Body of pancreas (tissue), 4 donors: ENCODE results near the gene SUN5. TPM values are rescaled to one million over a fixed set of nuclear protein-coding genes. Genes with fewer than 3 reads are reported as not detected.

ENCODE experiments used
- ATAC-seq: fragments of 150-250 bp; one replicate; pipeline ENCODE4 v1.9.1; 2016
- DNase-seq, 4 donors: peaks; one replicate each; pipeline ENCODE4 v3.0.0-alpha.2; 2019
- H3K27ac ChIP-seq, 4 donors: fragments of 200-600 bp; sonication (generic); 1 replicate in 3 of 4; 2 replicates in 1 of 4; pipeline versions ENCODE4 v1.5.1 to v1.6.1; 2016 to 2019; ENCODE audit warnings: mild to moderate bottlenecking in 1 of 4, mixed read lengths in 1 of 4, moderate library complexity in 1 of 4
- H3K27me3 ChIP-seq, 2 donors: fragments of 200-600 bp; sonication (generic); one replicate each; pipeline ENCODE4 v1.6.0; 2016; ENCODE audit warnings: mild to moderate bottlenecking in 1 of 2
- H3K36me3 ChIP-seq, 2 donors: fragments of 200-600 bp; sonication (generic); replicated peaks in 1 of 2; 2 replicates each; pipeline ENCODE4 v1.5.1; 2016; ENCODE audit warnings: low read depth in 2 of 2; ENCODE audit not compliant: insufficient read depth in 1 of 2
- H3K4me1 ChIP-seq: fragments of 200-600 bp; sonication (generic); one replicate; pipeline ENCODE4 v1.6.0; 2016
- H3K4me3 ChIP-seq, 2 donors: fragments of 200-600 bp; sonication (generic); 1 replicate in 1 of 2; 2 replicates in 1 of 2; pipeline ENCODE4 v1.5.1; 2016 to 2019
- H3K9me3 ChIP-seq, 3 donors: fragments of 200-600 bp; sonication (generic); 1 replicate in 2 of 3; 2 replicates in 1 of 3; pipeline ENCODE4 v1.5.1; 2016
- CTCF ChIP-seq, 7 experiments: fragments of 450-650 bp in 4 of 7; fragments of 200-600 bp in 3 of 7; sonication (generic) in 3 of 7; IDR thresholded peaks; one replicate each; pipeline ENCODE4 v1.5.1; 2016 to 2019; ENCODE audit warnings: antibody characterized with exemption in 7 of 7
- POLR2A ChIP-seq, 3 donors: fragments of 450-650 bp; IDR thresholded peaks; one replicate each; pipeline ENCODE4 v1.6.1; 2016; ENCODE audit warnings: antibody characterized with exemption in 3 of 3, mild to moderate bottlenecking in 2 of 3
- WGBS, 2 donors: methylation state at CpG; one replicate each; pipeline ENCODE4 v1.1.5; 2017; 5-methylcytosine and 5-hydroxymethylcytosine counted together
- intact Hi-C: fragments of 100-400 bp; cut with DNase I; formaldehyde crosslinking; loops from one replicate; pipeline ENCODE4 v1.15.1; 2023
- total RNA-seq, 2 donors: library from RNA; depleted of rRNA; stranded (reverse); fragments of >200 nt; gene quantifications; one replicate each; pipeline ENCODE4 v1.1.0, GENCODE V29; 2016

The SUN5 gene
- total RNA-seq, 2 donors from 2014 or later, result not detected

GRCh38 chr20:33020278-33021161 lies 16.3 kb upstream of the SUN5 start:
- TF ChIP-seq POLR2A (IDR thresholded peaks at IDR 0.05) (no peak), CTCF (IDR thresholded peaks at IDR 0.05) (no peak)
- intact Hi-C loops, result no loop called here

DNA sequence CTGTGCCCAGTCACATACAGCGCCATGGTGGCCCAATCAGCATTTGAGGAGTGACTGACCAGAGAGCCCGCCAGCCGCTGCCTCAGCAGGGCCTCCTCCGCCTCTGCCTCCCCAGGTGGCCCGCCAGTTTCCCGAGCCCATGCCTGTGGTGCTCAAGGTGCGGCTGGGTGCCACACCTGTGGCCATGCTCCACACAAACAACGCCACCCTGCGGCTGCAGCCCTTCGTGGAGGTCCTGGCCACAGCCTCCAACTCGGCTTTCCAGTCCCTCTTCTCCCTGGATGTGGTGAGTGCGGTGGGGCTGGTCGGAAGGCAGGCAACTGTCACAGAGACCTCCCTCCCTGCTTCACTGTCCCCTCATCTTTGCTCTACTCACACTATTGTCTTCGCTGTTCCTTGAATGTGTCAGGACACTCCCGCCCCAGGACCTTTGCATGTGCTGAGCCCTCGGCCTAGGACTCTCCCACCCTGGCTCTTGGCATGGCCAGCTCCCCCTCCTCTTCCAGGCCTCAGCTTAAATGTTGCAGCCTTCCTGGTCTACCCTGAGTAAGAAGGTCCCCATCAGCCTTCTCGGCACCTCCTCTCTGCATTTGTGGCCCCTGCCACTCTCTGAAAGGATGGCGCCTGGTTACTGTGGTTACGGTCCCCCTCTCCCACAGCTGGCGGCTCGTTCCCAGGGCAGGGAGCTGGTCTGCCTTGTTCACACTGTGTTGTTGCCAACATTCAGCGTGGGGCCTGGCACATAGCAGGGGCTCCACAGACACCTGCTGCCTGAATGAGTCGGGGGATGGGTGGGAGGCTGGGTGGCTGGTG lies 15.4 kb upstream of the SUN5 start:
- intact Hi-C loops, result no loop called here
- no peaks in the 10 kb centered on the region for H3K4me1 ChIP-seq
- DNase-seq, result no peak
- no peaks in the 10 kb centered on the region for H3K36me3 ChIP-seq
- TF ChIP-seq CTCF (IDR thresholded peaks at IDR 0.05) (no peak), POLR2A (IDR thresholded peaks at IDR 0.05) (no peak)
- no peak overlapping the region for H3K27ac ChIP-seq
- ATAC-seq, result no peak
- H3K4me3 ChIP-seq, result no peak overlapping the region
- H3K9me3 ChIP-seq, result no peaks in the 10 kb centered on the region
- WGBS, 2 donors, result 83 to 85% methylated on average over 15 to 23 of the region's 23 CpGs
- H3K27me3 ChIP-seq, result no peaks in the 10 kb centered on the region

More at GRCh38 chr20:33020278-33021161, 16.3 kb upstream of the SUN5 start:
- H3K27ac ChIP-seq, result no peak overlapping the region
- DNase-seq, result no peak
- H3K27me3 ChIP-seq, result no peaks in the 10 kb centered on the region
- ATAC-seq, result no peak
- no peaks in the 10 kb centered on the region for H3K4me1 ChIP-seq
- no peaks in the 10 kb centered on the region for H3K36me3 ChIP-seq
- no peak overlapping the region for H3K4me3 ChIP-seq
- WGBS, 2 donors, result 65 to 72% methylated on average over 5 to 18 of the region's 18 CpGs
- no peaks in the 10 kb centered on the region for H3K9me3 ChIP-seq

GRCh38 chr20:33018169-33018931 lies 14.1 kb upstream of the SUN5 start:
- Histone ChIP-seq H3K9me3 (no peaks in the 10 kb centered on the region), H3K27me3 (no peaks in the 10 kb centered on the region), H3K27ac (no peak overlapping the region), H3K4me3 (no peak overlapping the region), H3K4me1 (no peaks in the 10 kb centered on the region), H3K36me3 (no peaks in the 10 kb centered on the region)
- intact Hi-C loops, result no loop called here
- TF ChIP-seq POLR2A (IDR thresholded peaks at IDR 0.05) (no peak), CTCF (IDR thresholded peaks at IDR 0.05) (no peak)
- 55 to 63% methylated on average over 12 to 14 of the region's 14 CpGs for WGBS, 2 donors
- DNase-seq, result no peak
- ATAC-seq, result no peak

DNA sequence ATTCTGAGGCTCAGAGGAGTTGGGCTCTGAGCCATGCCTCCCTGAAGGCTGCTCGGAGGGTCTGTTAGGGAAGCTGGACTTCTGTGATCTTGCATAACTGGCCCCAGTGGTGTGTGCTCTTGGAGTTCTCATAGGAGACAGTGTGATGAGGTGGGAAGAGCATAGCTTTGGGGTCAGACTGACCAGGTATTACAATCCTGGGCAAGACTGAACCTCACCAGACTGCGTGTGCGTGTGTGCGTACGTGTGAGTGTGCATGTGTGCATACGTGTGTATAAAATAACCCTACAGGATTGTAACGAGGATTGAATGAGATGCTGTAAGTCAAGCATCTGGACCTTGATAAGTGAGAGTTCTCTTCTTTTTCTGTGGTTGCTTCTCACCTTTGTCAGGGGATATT lies 13.3 kb upstream of the SUN5 start:
- Histone ChIP-seq H3K27ac (no peak overlapping the region), H3K9me3 (no peaks in the 10 kb centered on the region), H3K4me1 (no peaks in the 10 kb centered on the region), H3K36me3 (no peaks in the 10 kb centered on the region), H3K4me3 (no peak overlapping the region), H3K27me3 (no peaks in the 10 kb centered on the region)
- 75 to 76% methylated on average over 6 to 7 of the region's 7 CpGs for WGBS, 2 donors
- no peak for ATAC-seq
- DNase-seq, result no peak
- no peak for TF ChIP-seq POLR2A (IDR thresholded peaks at IDR 0.05)
- no peak for TF ChIP-seq CTCF (IDR thresholded peaks at IDR 0.05)
- intact Hi-C loops, result no loop called here
